ENCODE data around the gene SREK1. TPM values are rescaled to one million over a fixed set of nuclear protein-coding genes. Genes with fewer than 3 reads are reported as not detected.

SREK1 gene
- total and polyA plus RNA-seq, 2 of the 8 experiments (the other 6 are each of a cell fraction or from before 2014, with no cell fraction given), result 10.6 to 40.4 TPM

DNA sequence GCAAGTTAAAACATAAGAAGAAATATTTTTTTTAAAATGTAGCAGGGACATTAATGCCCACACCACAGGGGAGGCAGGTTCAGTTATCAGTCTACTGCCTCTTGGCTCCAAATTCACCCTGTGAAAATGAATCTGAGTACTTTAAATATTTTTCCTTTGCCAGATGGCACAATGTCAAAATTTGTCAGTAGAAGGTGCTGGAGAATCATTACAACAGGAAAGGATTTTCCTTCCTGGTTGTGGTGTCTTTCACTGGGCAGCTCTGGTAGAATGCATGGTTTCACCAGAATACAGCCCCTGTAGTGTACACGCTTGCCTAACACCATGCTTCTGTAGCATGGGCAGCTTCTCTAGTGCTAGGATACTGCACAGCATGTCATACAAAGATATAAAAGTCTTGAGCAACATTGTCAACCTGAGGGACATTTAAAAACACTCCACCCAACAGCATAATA is 9.7 kb upstream of the SREK1 start:
- no peaks in the 10 kb centered on the region for H3K23me2 ChIP-seq (ENCODE audit: low read depth, low read length)
- H3K14ac ChIP-seq (ENCODE audit: insufficient read length), result no peak overlapping the region
- no peak overlapping the region for H2BK15ac ChIP-seq (ENCODE audit: low read length)
- CTCF ChIA-PET (ENCODE audit: partially characterized antibody), result interaction anchor here (0.5 kb wide), 1 partner anchor 186 kb away, joined by 3 read pairs; no protein-coding TSS in a partner anchor
- H3K4me2 ChIP-seq (ENCODE audit: insufficient read depth in 1 of 2, low read depth in 2 of 2, low read length in 2 of 2), result no peak overlapping the region
- H3K4ac ChIP-seq (replicated peaks; ENCODE audit: insufficient read length, low read depth, low read length), result no peak overlapping the region
- POLR2A ChIA-PET (ENCODE audit: partially characterized antibody), result no interaction called here
- H3K79me1 ChIP-seq (ENCODE audit: low read depth, low read length), result no peaks in the 10 kb centered on the region
- FAIRE-seq (no peak), DNase-seq (ENCODE audit: low read depth in 1 of 2, low spot score in 2 of 2) (no peak)
- no peak overlapping the region for H4K8ac ChIP-seq (ENCODE audit: extremely low read depth, insufficient read depth, low read length)
- H3K27me3 ChIP-seq (replicated peaks in 1 of 4; ENCODE audit: control insufficient read depth in 3 of 4, extremely low read depth in 1 of 4, insufficient read depth in 3 of 4, low read length in 3 of 4), result no peaks in the 10 kb centered on the region
- H3K18ac ChIP-seq (ENCODE audit: extremely low read depth, low read length), result no peak overlapping the region
- H4K20me1 ChIP-seq (replicated peaks in 1 of 2; ENCODE audit: control insufficient read depth in 1 of 2, insufficient read depth in 2 of 2, low read length in 2 of 2), result no peaks in the 10 kb centered on the region
- H2AFZ ChIP-seq (ENCODE audit: low read length), result no peak overlapping the region
- H3K9ac ChIP-seq (replicated peaks in 1 of 4; ENCODE audit: extremely low read depth in 1 of 4, low read depth in 3 of 4, low read length in 3 of 4), result no peak overlapping the region
- no peaks in the 10 kb centered on the region for H3K79me2 ChIP-seq (ENCODE audit: control insufficient read depth in 1 of 2, insufficient read depth in 2 of 2, low read length in 2 of 2)
- no peak overlapping the region for H3K4me3 ChIP-seq (ENCODE audit: extremely low read depth in 1 of 4, insufficient read depth in 2 of 4, low read depth in 3 of 4, low read length in 4 of 4)
- H3K36me3 ChIP-seq (ENCODE audit: control insufficient read depth in 2 of 4, insufficient read depth in 4 of 4, low read length in 3 of 4), result no peaks in the 10 kb centered on the region; a peak in 1 of 8 replicates
- H3K23ac ChIP-seq (ENCODE audit: insufficient read length), result no peak overlapping the region
- no peak overlapping the region for H3K56ac ChIP-seq (replicated peaks; ENCODE audit: insufficient read length, low read depth, low read length)
- TF ChIP-seq CREB1 (IDR thresholded peaks at IDR 0.05), result no peak
- TF ChIP-seq EGR1 (IDR thresholded peaks at IDR 0.05; ENCODE audit: borderline replicate concordance, low read depth, low read length), result no peak
- no peak for TF ChIP-seq POU5F1 (IDR thresholded peaks at IDR 0.05; ENCODE audit: low read depth, low read length)
- TF ChIP-seq CEBPB (IDR thresholded peaks at IDR 0.05; ENCODE audit: low read depth, low read length), result no peak
- TF ChIP-seq, protein P1, sequence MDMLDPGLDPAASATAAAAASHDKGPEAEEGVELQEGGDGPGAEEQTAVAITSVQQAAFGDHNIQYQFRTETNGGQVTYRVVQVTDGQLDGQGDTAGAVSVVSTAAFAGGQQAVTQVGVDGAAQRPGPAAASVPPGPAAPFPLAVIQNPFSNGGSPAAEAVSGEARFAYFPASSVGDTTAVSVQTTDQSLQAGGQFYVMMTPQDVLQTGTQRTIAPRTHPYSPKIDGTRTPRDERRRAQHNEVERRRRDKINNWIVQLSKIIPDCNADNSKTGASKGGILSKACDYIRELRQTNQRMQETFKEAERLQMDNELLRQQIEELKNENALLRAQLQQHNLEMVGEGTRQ (IDR thresholded peaks at IDR 0.05; ENCODE audit: low read length), result no peak
- no peak overlapping the region for H2BK120ac ChIP-seq (replicated peaks; ENCODE audit: low read depth, low read length)
- H3K9me3 ChIP-seq (ENCODE audit: insufficient read depth in 2 of 2, low read depth in 1 of 2, low read length in 1 of 2), result no peaks in the 10 kb centered on the region
- H2BK20ac ChIP-seq (ENCODE audit: low read length), result no peak overlapping the region
- H2BK12ac ChIP-seq (ENCODE audit: low read depth, low read length), result no peak overlapping the region
- WGBS, 2 experiments (ENCODE audit: extremely low coverage in 1 of 2, insufficient coverage in 1 of 2, insufficient read length in 1 of 2, insufficient replicate concordance in 2 of 2, low coverage in 1 of 2, low lambda C conversion rate in 2 of 2, missing lambda C conversion rate in 1 of 2), result 91% methylated on average over 1 of the region's 1 CpG; no CpG with 5 or more reads in 1 of the 2 experiments
- H4K5ac ChIP-seq (ENCODE audit: insufficient read length, low read depth, low read length), result no peak overlapping the region
- H3K4me1 ChIP-seq (replicated peaks in 1 of 4; ENCODE audit: control insufficient read depth in 3 of 4, insufficient read depth in 4 of 4, low read length in 3 of 4), result no peaks in the 10 kb centered on the region
- no peak overlapping the region for H3K27ac ChIP-seq (ENCODE audit: low read depth, low read length)
- H2BK5ac ChIP-seq (ENCODE audit: low read depth, low read length), result no peak overlapping the region
- no peak overlapping the region for H2AK5ac ChIP-seq (ENCODE audit: low read depth, low read length)
- H4K91ac ChIP-seq (replicated peaks; ENCODE audit: insufficient read length, low read length), result no peak overlapping the region
